NB4 (cell line): ENCODE results near the gene ZP1.

ENCODE experiments used
- POLR2A ChIP-seq: IDR thresholded peaks from 2 replicates; pipeline ENCODE4 v1.6.1; 2011; ENCODE audit warnings: mild to moderate bottlenecking; ENCODE audit not compliant: insufficient read length; ENCODE audit errors: extremely low read depth
- TF ChIP-seq, protein P1 (sequence below): IDR thresholded peaks from one replicate; pipeline ENCODE4 v1.5.1; 2012; ENCODE audit warnings: low read depth, low read length
- TF ChIP-seq, protein P2 (sequence below): IDR thresholded peaks from 2 replicates; pipeline ENCODE4 v1.6.1; 2011; ENCODE audit warnings: low read depth, low read length

DNA sequence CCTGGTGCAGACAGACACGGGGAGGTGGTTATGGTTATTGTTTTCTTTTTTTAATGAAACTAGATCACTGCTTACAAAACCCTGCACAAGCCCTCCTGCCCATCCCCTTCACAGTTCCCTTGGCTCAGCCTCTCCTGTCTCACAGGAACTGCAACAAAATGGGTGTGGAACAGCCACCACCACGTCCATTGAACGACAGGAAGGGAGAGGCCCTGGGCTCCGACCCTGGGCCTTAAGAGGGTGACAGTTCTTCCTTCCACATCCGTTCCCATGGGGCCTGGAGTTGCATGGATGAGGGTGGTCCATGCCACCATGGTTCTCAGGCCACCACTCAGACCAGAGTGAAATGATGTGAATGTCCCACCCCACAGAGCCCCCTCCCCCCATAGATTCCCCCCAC lies 23.4 kb downstream of the ZP1 start:
- TF ChIP-seq, protein P1, sequence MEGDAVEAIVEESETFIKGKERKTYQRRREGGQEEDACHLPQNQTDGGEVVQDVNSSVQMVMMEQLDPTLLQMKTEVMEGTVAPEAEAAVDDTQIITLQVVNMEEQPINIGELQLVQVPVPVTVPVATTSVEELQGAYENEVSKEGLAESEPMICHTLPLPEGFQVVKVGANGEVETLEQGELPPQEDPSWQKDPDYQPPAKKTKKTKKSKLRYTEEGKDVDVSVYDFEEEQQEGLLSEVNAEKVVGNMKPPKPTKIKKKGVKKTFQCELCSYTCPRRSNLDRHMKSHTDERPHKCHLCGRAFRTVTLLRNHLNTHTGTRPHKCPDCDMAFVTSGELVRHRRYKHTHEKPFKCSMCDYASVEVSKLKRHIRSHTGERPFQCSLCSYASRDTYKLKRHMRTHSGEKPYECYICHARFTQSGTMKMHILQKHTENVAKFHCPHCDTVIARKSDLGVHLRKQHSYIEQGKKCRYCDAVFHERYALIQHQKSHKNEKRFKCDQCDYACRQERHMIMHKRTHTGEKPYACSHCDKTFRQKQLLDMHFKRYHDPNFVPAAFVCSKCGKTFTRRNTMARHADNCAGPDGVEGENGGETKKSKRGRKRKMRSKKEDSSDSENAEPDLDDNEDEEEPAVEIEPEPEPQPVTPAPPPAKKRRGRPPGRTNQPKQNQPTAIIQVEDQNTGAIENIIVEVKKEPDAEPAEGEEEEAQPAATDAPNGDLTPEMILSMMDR = no peak
- TF ChIP-seq POLR2A = no peak
- TF ChIP-seq, protein P2, sequence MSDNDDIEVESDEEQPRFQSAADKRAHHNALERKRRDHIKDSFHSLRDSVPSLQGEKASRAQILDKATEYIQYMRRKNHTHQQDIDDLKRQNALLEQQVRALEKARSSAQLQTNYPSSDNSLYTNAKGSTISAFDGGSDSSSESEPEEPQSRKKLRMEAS = no peak
